Activated T-cell treated with anti-CD3 and anti-CD28 coated beads, Interleukin-2, amount 50 U/mL, for 24 hours (primary cell): ENCODE data around the gene RING1.

ENCODE experiments used
- DNase-seq: peaks from one replicate; pipeline ENCODE4 v3.0.0-alpha.2; 2020
- H3K27ac Mint-ChIP-seq: 2 replicates; pipeline ENCODE4 v1.8.0; 2020; ENCODE audit warnings: mild to moderate bottlenecking, mixed read lengths
- H3K27me3 Mint-ChIP-seq: 2 replicates; pipeline ENCODE4 v1.8.0; 2020; ENCODE audit warnings: mixed read lengths
- H3K36me3 Mint-ChIP-seq: 2 replicates; pipeline ENCODE4 v1.8.0; 2020; ENCODE audit warnings: low read depth, mixed read lengths
- H3K4me1 Mint-ChIP-seq: 2 replicates; pipeline ENCODE4 v1.8.0; 2020; ENCODE audit warnings: low read depth, mixed read lengths
- H3K4me3 Mint-ChIP-seq: 2 replicates; pipeline ENCODE4 v1.8.0; 2020; ENCODE audit warnings: mild to moderate bottlenecking, moderate library complexity, mixed read lengths
- H3K9me3 Mint-ChIP-seq: 2 replicates; pipeline ENCODE4 v1.8.0; 2020; ENCODE audit warnings: mixed read lengths

The RING1 gene

GRCh38 chr6:33181141-33181540, 27.2 kb upstream of the RING1 start:
- peaks cover 17% of the 10 kb centered on the region for H3K36me3 Mint-ChIP-seq
- no peak overlapping the region for H3K27ac Mint-ChIP-seq
- H3K9me3 Mint-ChIP-seq = peaks cover 14% of the 10 kb centered on the region
- no peak overlapping the region for H3K4me3 Mint-ChIP-seq
- no peak for DNase-seq
- H3K27me3 Mint-ChIP-seq = no peaks in the 10 kb centered on the region
- H3K4me1 Mint-ChIP-seq = peaks cover 22% of the 10 kb centered on the region

GRCh38 chr6:33183071-33183683, 25.1 kb upstream of the RING1 start:
- DNase-seq = no peak
- peaks cover 24% of the 10 kb centered on the region for H3K4me1 Mint-ChIP-seq
- peaks cover 14% of the 10 kb centered on the region for H3K9me3 Mint-ChIP-seq
- H3K4me3 Mint-ChIP-seq = peak overlapping the region; percentile 9
- H3K36me3 Mint-ChIP-seq = peaks cover 17% of the 10 kb centered on the region
- peak overlapping the region; percentile 94 for H3K27ac Mint-ChIP-seq
- peaks cover 4% of the 10 kb centered on the region for H3K27me3 Mint-ChIP-seq

- H3K9me3 Mint-ChIP-seq = peaks cover 14% of the 10 kb centered on the region
- peaks cover 24% of the 10 kb centered on the region for H3K4me1 Mint-ChIP-seq
- H3K27me3 Mint-ChIP-seq = peaks cover 9% of the 10 kb centered on the region
- no peak overlapping the region for H3K27ac Mint-ChIP-seq
- no peak for DNase-seq
- peaks cover 17% of the 10 kb centered on the region for H3K36me3 Mint-ChIP-seq
- no peak overlapping the region for H3K4me3 Mint-ChIP-seq
Measured at GRCh38 chr6:33185190-33185589, 23.1 kb upstream of the RING1 start.

GRCh38 chr6:33185654-33186187, 22.6 kb upstream of the RING1 start:
- peaks cover 24% of the 10 kb centered on the region for H3K4me1 Mint-ChIP-seq
- peaks cover 13% of the 10 kb centered on the region for H3K27me3 Mint-ChIP-seq
- peaks cover 17% of the 10 kb centered on the region for H3K36me3 Mint-ChIP-seq
- H3K9me3 Mint-ChIP-seq = peaks cover 14% of the 10 kb centered on the region
- H3K4me3 Mint-ChIP-seq = no peak overlapping the region
- no peak for DNase-seq
- H3K27ac Mint-ChIP-seq = no peak overlapping the region

GRCh38 chr6:33187809-33188208, 20.5 kb upstream of the RING1 start:
- Mint-ChIP-seq H3K4me3 (no peak overlapping the region), H3K27me3 (peaks cover 26% of the 10 kb centered on the region), H3K27ac (no peak overlapping the region), H3K4me1 (peaks cover 31% of the 10 kb centered on the region), H3K36me3 (peaks cover 13% of the 10 kb centered on the region), H3K9me3 (peaks cover 11% of the 10 kb centered on the region)
- DNase-seq = no peak

GRCh38 chr6:33189164-33189563, 19.1 kb upstream of the RING1 start:
- H3K27me3 Mint-ChIP-seq = peaks cover 27% of the 10 kb centered on the region
- H3K27ac Mint-ChIP-seq = no peak overlapping the region
- H3K4me1 Mint-ChIP-seq = peaks cover 27% of the 10 kb centered on the region
- no peaks in the 10 kb centered on the region for H3K9me3 Mint-ChIP-seq
- DNase-seq = no peak
- no peak overlapping the region for H3K4me3 Mint-ChIP-seq
- peaks cover 10% of the 10 kb centered on the region for H3K36me3 Mint-ChIP-seq

GRCh38 chr6:33189625-33190448, 18.5 kb upstream of the RING1 start:
- Mint-ChIP-seq H3K36me3 (peaks cover 15% of the 10 kb centered on the region), H3K4me3 (no peak overlapping the region), H3K4me1 (peaks cover 25% of the 10 kb centered on the region), H3K27me3 (peaks cover 27% of the 10 kb centered on the region), H3K9me3 (no peaks in the 10 kb centered on the region), H3K27ac (no peak overlapping the region)
- no peak for DNase-seq

- peaks cover 27% of the 10 kb centered on the region for H3K27me3 Mint-ChIP-seq
- no peak overlapping the region for H3K27ac Mint-ChIP-seq
- H3K4me3 Mint-ChIP-seq = no peak overlapping the region
- H3K36me3 Mint-ChIP-seq = peaks cover 22% of the 10 kb centered on the region
- no peak for DNase-seq
- no peaks in the 10 kb centered on the region for H3K9me3 Mint-ChIP-seq
- peaks cover 24% of the 10 kb centered on the region for H3K4me1 Mint-ChIP-seq
Measured at GRCh38 chr6:33190504-33191107, 17.7 kb upstream of the RING1 start.

GRCh38 chr6:33191383-33192104, 16.8 kb upstream of the RING1 start:
- no peak overlapping the region for H3K4me3 Mint-ChIP-seq
- peaks cover 24% of the 10 kb centered on the region for H3K4me1 Mint-ChIP-seq
- H3K36me3 Mint-ChIP-seq = peaks cover 32% of the 10 kb centered on the region
- no peak for DNase-seq
- H3K27ac Mint-ChIP-seq = no peak overlapping the region
- H3K9me3 Mint-ChIP-seq = no peaks in the 10 kb centered on the region
- peaks cover 26% of the 10 kb centered on the region for H3K27me3 Mint-ChIP-seq

- Mint-ChIP-seq H3K36me3 (peaks cover 37% of the 10 kb centered on the region), H3K4me3 (peak within 1 kb of the TSS; percentile 60), H3K27me3 (peaks cover 23% of the 10 kb centered on the region), H3K9me3 (no peaks in the 10 kb centered on the region), H3K27ac (peak within 1 kb of the TSS; percentile 57), H3K4me1 (peaks cover 27% of the 10 kb centered on the region)
- DNase-seq = no peak
Measured at GRCh38 chr6:33192105-33192646, 16.1 kb upstream of the RING1 start, which contains the start of gene COL11A2. TSS of gene COL11A2 (minus strand) at chr6:33192467. CDS start at chr6:33192240, 227 bp downstream.

GRCh38 chr6:33192671-33193602, 15.4 kb upstream of the RING1 start:
- DNase-seq = peak; percentile 55
- H3K4me3 Mint-ChIP-seq = peak overlapping the region; percentile 60
- H3K4me1 Mint-ChIP-seq = peaks cover 32% of the 10 kb centered on the region
- peaks cover 43% of the 10 kb centered on the region for H3K36me3 Mint-ChIP-seq
- peak overlapping the region; percentile 59 for H3K27ac Mint-ChIP-seq
- H3K9me3 Mint-ChIP-seq = no peaks in the 10 kb centered on the region
- peaks cover 23% of the 10 kb centered on the region for H3K27me3 Mint-ChIP-seq

GRCh38 chr6:33193619-33194018, 14.7 kb upstream of the RING1 start:
- H3K4me3 Mint-ChIP-seq = peak overlapping the region; percentile 37
- H3K27me3 Mint-ChIP-seq = peaks cover 23% of the 10 kb centered on the region
- H3K27ac Mint-ChIP-seq = peak overlapping the region; percentile 59
- H3K9me3 Mint-ChIP-seq = no peaks in the 10 kb centered on the region
- H3K36me3 Mint-ChIP-seq = peaks cover 49% of the 10 kb centered on the region
- DNase-seq = no peak
- peaks cover 39% of the 10 kb centered on the region for H3K4me1 Mint-ChIP-seq

- H3K4me1 Mint-ChIP-seq = peaks cover 48% of the 10 kb centered on the region
- DNase-seq = no peak
- H3K4me3 Mint-ChIP-seq = no peak overlapping the region
- peaks cover 55% of the 10 kb centered on the region for H3K36me3 Mint-ChIP-seq
- no peak overlapping the region for H3K27ac Mint-ChIP-seq
- H3K27me3 Mint-ChIP-seq = peaks cover 23% of the 10 kb centered on the region
- H3K9me3 Mint-ChIP-seq = no peaks in the 10 kb centered on the region
Measured at GRCh38 chr6:33194431-33194979, 13.8 kb upstream of the RING1 start.
